ENCODE measurements around the gene UNC5A.

Gene UNC5A

DNA sequence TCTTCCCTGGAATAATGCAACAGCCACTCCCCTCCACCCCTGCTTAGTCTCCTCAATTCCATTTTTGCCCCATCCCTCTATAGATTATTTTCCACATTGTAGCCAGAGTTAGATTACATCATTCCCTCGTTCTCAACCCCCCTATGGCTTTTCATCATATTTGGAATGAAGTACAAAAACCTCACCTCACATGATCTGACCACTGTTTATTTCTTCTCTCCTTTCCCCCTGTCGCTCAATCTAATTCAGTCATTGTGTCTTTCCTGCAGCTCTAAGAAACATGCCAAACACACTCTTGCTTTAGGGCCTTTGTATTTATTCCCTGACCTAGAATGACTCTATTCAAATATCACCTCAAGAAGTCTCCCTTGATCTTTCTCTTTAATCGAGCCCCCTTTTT, 111.4 kb downstream of the UNC5A start:
- DNase-seq (ENCODE audit: low read depth in 2 of 3, low spot score in 2 of 3), result no peak

DNA sequence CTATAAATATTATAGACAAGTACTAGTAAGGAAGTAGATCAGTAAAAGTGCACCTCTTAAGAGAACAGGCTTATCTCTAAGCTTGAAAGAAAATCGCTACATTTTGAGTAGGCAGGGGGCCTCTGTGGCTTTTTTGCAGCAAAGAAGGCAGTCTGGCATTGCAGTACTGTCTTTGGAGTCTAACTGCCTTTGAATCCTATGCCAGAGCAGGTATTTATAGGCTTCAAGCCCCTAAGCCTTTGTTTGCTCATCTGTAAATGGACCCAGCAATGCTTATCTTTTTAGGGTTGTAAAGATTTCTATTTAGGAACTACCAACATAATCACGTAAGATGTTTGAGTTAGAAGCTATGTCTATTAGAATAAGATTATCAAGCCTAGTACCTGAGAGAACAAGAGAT, 112.5 kb downstream of the UNC5A start:
- no peak for DNase-seq (ENCODE audit: low read depth in 2 of 3, low spot score in 2 of 3)

- DNase-seq (ENCODE audit: low read depth in 2 of 3, low spot score in 2 of 3), result no peak
Measured at GRCh38 chr5:176927562-176927961, 117.2 kb downstream of the UNC5A start.

DNA sequence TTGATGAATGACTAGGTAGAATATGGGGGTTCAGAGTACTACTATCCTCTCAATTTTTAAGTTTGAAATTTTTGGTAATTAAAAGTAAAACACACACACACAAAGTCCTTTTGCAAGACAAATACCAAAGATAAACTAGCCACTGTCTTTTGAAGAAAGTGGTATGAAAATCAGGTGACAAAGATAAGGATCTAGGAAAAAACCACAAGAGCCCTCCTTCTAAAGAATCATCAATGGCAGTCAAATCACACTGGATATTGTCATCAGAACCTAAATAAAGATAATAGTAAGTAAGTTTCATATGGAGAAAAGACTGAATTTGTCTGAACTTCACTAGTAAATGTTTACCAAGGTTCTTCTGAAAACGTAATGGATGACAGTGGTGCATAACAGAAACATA, 119.3 kb downstream of the UNC5A start:
- DNase-seq (ENCODE audit: low read depth in 2 of 3, low spot score in 2 of 3), result no peak
